Measurements from ENCODE around the gene CDH4.

The CDH4 gene

GRCh38 chr20:61621035-61621730 is 369.1 kb downstream of the CDH4 start:
- no peak for DNase-seq

GRCh38 chr20:61621852-61622251 is 369.8 kb downstream of the CDH4 start:
- no peak for DNase-seq

GRCh38 chr20:61623451-61623850 is 371.4 kb downstream of the CDH4 start:
- no peak for DNase-seq

- no peak for DNase-seq
Measured at GRCh38 chr20:61625246-61625645, 373.2 kb downstream of the CDH4 start.

GRCh38 chr20:61626412-61626811 is 374.4 kb downstream of the CDH4 start:
- no peak for DNase-seq

GRCh38 chr20:61627791-61628415 is 375.8 kb downstream of the CDH4 start:
- no peak for DNase-seq

- DNase-seq, result no peak
Measured at GRCh38 chr20:61628480-61628879, 376.4 kb downstream of the CDH4 start.

GRCh38 chr20:61628901-61629601 is 377.0 kb downstream of the CDH4 start:
- no peak for DNase-seq

GRCh38 chr20:61629602-61630390 is 377.7 kb downstream of the CDH4 start:
- no peak for DNase-seq

- DNase-seq, result no peak
Measured at GRCh38 chr20:61630391-61630650, 378.3 kb downstream of the CDH4 start.

GRCh38 chr20:61630816-61631215 is 378.8 kb downstream of the CDH4 start:
- no peak for DNase-seq

- DNase-seq, result no peak
Measured at GRCh38 chr20:61631751-61632150, 379.7 kb downstream of the CDH4 start.

GRCh38 chr20:61633004-61633403 is 380.9 kb downstream of the CDH4 start:
- no peak for DNase-seq

- DNase-seq, result no peak
Measured at GRCh38 chr20:61634376-61635145, 382.5 kb downstream of the CDH4 start.

GRCh38 chr20:61635721-61636455 is 383.8 kb downstream of the CDH4 start:
- DNase-seq, result no peak

- DNase-seq, result no peak
Measured at GRCh38 chr20:61636531-61637116, 384.6 kb downstream of the CDH4 start.

GRCh38 chr20:61638802-61639585 is 386.9 kb downstream of the CDH4 start:
- DNase-seq, result no peak

GRCh38 chr20:61640131-61640870 is 388.2 kb downstream of the CDH4 start:
- no peak for DNase-seq

- no peak for DNase-seq
Measured at GRCh38 chr20:61640871-61641245, 388.8 kb downstream of the CDH4 start.
